Memory B cell (primary cell): Measurements from ENCODE around the gene HS1BP3.

Experiments used
- ATAC-seq: fragments of 150-1000 bp; cut with Tn5 transposase; 2 replicates; pipeline ENCODE4 v1.10.0; 2021; ENCODE audit warnings: low read depth, mild to moderate bottlenecking, moderate library complexity
- DNase-seq, 2 donors: peaks; one replicate each; pipeline ENCODE4 v3.0.0; 2022; ENCODE audit warnings: low spot score in 2 of 2
- H3K27ac Mint-ChIP-seq: one replicate; pipeline ENCODE4 v1.8.0; 2022; ENCODE audit warnings: mild to moderate bottlenecking, moderate library complexity, mixed read lengths
- H3K27me3 Mint-ChIP-seq: one replicate; pipeline ENCODE4 v1.8.0; 2022; ENCODE audit warnings: mixed read lengths
- H3K36me3 Mint-ChIP-seq: one replicate; pipeline ENCODE4 v1.8.0; 2022; ENCODE audit warnings: mild to moderate bottlenecking, mixed read lengths
- H3K4me1 Mint-ChIP-seq: one replicate; pipeline ENCODE4 v1.8.0; 2022; ENCODE audit warnings: mixed read lengths
- H3K4me3 Mint-ChIP-seq: one replicate; pipeline ENCODE4 v1.8.0; 2022; ENCODE audit warnings: mild to moderate bottlenecking, moderate library complexity, mixed read lengths
- H3K9me3 Mint-ChIP-seq: one replicate; pipeline ENCODE4 v1.8.0; 2022; ENCODE audit warnings: mixed read lengths

The HS1BP3 gene

DNA sequence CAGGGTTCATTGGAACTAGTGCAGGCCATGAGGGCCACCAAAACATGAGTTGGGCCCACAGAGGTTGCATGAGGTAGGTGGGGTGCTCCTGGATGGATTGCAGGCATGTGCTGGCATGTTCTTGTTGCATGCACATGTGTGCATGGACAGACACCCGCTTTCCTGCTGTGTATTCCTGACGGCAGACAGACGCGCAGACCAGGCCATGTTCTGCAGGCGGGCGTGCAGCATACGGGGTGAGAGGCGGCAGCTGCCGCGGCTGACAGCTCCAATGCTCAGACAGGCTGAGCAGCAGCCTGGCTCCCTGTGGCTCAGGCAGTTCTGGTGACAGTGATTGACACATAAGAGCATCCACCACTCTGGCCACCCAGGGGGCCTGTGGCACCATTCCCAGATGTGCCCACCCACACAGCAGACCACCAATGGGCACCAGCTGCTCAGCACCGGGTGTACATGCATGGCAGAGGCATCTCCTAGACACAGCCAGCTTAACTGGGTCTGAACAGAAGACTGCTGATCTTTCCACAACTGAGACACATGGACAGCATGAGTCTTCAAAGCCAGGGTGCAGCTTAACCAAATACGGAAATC lies 21.2 kb downstream of the HS1BP3 start:
- H3K4me3 Mint-ChIP-seq: no peak overlapping the region
- no peak overlapping the region for H3K27ac Mint-ChIP-seq
- no peaks in the 10 kb centered on the region for H3K27me3 Mint-ChIP-seq
- DNase-seq (no peak), ATAC-seq (no peak)
- H3K9me3 Mint-ChIP-seq: no peaks in the 10 kb centered on the region
- H3K4me1 Mint-ChIP-seq: peaks cover 5% of the 10 kb centered on the region
- peaks cover 8% of the 10 kb centered on the region for H3K36me3 Mint-ChIP-seq

DNA sequence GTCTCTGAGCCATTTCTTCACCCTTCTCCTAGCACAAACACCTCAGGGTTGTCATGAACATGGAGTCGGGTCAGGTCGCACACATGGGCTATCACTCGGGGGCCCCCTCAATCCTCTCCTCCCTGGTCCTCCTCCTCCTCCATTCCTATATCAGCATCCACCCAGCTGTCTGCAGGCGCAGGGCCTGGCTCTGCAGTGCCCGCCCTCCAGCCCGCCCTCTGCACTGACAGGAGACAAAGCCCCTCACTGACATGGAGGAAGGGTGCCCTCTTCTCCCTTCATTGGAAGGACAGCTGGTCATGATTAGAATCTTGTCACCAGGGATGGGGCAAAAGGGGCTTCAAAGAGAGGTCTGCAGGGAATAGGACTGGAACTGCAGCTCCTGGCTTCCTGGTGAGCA lies 21.7 kb downstream of the HS1BP3 start:
- Mint-ChIP-seq H3K4me1 (peaks cover 5% of the 10 kb centered on the region), H3K27me3 (no peaks in the 10 kb centered on the region), H3K4me3 (no peak overlapping the region), H3K27ac (no peak overlapping the region), H3K36me3 (peaks cover 12% of the 10 kb centered on the region), H3K9me3 (no peaks in the 10 kb centered on the region)
- DNase-seq: no peak
- no peak for ATAC-seq

DNA sequence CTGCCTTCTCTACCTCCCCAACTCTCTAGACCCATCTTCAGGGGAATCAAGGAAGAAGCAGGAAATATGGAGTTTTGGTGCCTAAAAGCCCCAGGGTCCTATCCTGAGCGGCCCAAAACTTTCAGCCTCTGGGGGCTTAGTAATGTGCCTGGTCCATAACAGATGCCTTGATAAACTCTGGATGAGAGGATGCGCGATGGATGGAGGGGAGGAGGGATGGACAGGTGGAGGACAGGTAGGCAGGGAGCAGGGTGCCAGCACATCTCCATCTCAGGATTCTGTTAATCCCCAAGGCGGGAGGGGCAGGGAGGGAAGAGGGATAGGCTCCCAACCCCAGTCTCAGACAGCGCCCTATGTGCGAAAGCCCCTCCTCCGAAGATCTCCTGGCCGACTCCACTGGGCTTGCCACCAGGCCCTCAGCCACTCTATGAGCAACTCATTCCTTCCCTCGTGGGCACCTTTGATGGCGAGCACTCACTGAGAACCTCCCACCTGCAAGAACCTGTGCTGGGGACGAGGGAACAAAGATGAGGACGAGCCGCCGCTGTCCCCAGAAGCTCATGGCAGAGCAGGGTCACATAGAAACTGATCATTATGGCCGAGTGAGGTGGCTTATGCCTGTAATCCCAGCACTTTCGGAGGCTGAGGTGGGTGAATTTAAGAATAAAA lies 23.1 kb downstream of the HS1BP3 start:
- H3K9me3 Mint-ChIP-seq: no peaks in the 10 kb centered on the region
- no peaks in the 10 kb centered on the region for H3K27me3 Mint-ChIP-seq
- peaks cover 16% of the 10 kb centered on the region for H3K36me3 Mint-ChIP-seq
- DNase-seq: no peak
- H3K4me3 Mint-ChIP-seq: no peak overlapping the region
- peaks cover 2% of the 10 kb centered on the region for H3K4me1 Mint-ChIP-seq
- H3K27ac Mint-ChIP-seq: no peak overlapping the region
- no peak for ATAC-seq

DNA sequence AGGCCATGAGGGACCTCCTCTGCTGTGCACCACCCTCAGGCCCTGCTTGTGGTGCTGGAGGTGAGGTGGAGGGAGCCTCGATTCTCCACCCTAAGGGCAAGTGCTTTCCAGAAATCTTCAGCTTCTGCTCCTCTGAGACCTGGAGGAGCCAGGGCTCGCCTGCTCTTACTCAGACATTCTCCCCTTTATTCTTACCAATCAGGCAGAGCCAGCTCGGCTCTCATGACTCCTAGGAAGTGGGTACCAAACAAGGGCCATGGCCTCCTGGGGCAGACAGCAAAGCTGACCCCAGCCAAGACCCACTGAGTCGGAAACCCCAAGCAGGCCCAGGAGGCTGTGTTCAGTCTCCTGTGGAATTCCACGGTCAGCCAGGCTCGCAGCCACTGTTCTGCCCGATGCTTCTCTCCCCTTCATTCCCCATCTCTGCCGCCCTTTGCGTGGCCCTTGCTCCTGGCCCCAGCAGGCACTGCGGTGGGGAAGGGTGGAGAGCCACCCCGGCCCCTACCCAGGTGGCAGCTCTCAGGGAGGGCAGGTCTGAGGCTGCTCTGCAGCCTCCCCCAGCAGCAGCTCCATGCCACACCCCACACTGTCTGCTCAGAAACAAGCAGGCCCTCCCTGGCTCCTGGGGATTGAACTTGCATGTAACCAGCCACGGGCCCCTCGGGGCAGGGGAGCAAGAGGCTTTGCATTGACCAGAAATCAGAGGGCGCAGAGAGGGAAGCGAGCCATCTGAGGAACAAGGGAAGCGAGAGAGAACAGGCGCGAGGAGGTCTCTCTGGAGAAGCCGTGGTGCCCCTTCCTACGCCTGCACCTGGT lies 24.0 kb downstream of the HS1BP3 start:
- no peak for ATAC-seq
- H3K4me1 Mint-ChIP-seq: peaks cover under 1% of the 10 kb centered on the region
- H3K27ac Mint-ChIP-seq: no peak overlapping the region
- no peaks in the 10 kb centered on the region for H3K9me3 Mint-ChIP-seq
- DNase-seq: no peak
- H3K27me3 Mint-ChIP-seq: no peaks in the 10 kb centered on the region
- H3K4me3 Mint-ChIP-seq: no peak overlapping the region
- peaks cover 19% of the 10 kb centered on the region for H3K36me3 Mint-ChIP-seq

DNA sequence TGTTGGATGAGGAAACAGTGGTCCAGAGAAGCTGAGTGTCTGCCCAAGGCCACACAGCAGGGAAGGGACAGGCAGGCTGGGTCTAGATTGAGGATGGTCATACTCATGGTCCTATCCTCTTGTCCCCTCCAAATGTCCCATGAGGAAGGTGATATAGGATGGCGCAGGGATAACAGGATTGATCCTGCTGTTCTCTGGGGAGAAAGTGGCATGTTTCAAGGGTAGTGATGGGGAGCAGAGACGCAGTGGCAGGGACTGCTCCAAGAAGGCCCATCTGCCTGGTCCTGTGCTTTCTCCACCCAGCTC lies 24.6 kb downstream of the HS1BP3 start:
- H3K4me1 Mint-ChIP-seq: no peaks in the 10 kb centered on the region
- H3K4me3 Mint-ChIP-seq: no peak overlapping the region
- H3K9me3 Mint-ChIP-seq: no peaks in the 10 kb centered on the region
- H3K27me3 Mint-ChIP-seq: no peaks in the 10 kb centered on the region
- peaks cover 19% of the 10 kb centered on the region for H3K36me3 Mint-ChIP-seq
- no peak overlapping the region for H3K27ac Mint-ChIP-seq
- DNase-seq (no peak), ATAC-seq (no peak)

DNA sequence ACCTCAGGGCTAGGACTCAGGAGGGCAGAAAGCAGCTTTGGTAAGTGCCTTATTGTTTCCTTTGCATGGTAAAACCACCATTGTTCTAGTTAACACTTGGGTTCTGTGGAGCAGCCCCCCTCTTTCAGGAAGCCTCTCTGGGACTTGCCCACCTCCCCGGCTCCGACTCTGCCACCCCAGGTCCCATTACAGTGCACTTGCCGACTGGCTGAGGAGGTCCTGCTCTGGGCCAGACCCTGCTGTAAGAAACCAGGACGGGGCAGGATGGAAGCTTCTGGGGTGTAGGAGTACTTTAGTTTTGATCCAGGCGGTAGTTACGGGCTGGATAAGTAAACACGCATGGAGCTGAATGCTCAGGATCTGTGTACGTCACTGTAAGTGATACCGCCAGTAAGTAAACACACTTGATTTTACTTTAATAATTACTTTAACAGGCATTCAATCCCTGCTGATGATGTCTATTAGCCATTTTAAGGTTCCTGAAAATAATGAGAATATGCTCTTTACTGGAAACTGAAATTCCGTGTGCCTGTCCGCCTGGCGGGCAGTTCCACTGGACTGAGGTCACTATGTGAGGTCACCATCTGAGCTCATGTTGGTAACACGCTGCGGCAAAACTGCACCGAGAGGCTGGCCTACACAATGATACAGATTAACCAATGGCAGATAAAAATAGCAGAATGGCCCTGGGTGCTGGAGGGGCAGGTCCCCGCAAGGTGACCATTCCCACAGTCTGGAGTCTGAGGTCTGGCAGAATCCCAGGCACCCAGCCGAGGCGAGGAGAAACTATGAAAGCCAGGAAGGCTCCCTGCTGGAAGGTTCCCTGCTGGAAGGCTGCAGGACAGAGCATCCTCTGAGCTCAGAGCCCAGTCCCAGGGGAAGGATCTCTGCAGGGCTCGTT lies 25.2 kb downstream of the HS1BP3 start:
- ATAC-seq: no peak
- no peaks in the 10 kb centered on the region for H3K9me3 Mint-ChIP-seq

DNA sequence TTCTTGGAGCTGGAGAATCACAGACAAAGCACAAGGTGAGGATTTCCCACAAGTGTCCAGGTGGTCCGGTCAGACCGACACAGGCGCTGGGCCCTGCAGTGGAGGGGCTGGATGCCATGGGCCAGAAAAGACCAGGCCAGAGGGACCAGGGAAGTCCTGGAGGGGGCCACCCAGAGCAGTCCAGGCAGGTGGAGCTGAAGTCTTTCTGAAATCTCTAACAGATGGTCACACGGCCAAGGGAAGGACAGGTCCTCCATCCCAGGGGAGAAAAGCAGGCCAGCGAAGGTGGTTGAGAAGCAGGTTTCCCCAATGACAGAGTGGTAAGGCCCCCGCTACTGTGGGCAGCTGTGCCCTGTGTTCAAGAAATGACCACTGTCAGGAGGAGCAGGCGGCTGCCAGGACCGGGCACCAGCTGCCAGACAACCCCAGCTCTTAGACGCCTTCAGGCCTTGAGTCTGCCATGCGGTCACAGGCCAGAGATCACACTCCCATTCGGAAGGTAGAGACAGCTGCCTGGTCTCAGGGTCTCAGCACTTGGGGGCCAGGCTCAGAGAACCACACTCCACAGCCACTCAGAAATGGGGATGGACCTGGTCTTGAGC lies 25.9 kb downstream of the HS1BP3 start:
- no peaks in the 10 kb centered on the region for H3K4me1 Mint-ChIP-seq
- H3K4me3 Mint-ChIP-seq: no peak overlapping the region
- ATAC-seq (no peak), DNase-seq (no peak)
- no peaks in the 10 kb centered on the region for H3K27me3 Mint-ChIP-seq
- H3K9me3 Mint-ChIP-seq: no peaks in the 10 kb centered on the region
- peaks cover 26% of the 10 kb centered on the region for H3K36me3 Mint-ChIP-seq
- no peak overlapping the region for H3K27ac Mint-ChIP-seq

More for the DNA sequence above, 25.2 kb downstream of the HS1BP3 start:
- H3K27me3 Mint-ChIP-seq: no peaks in the 10 kb centered on the region
- H3K4me3 Mint-ChIP-seq: no peak overlapping the region
- peaks cover 21% of the 10 kb centered on the region for H3K36me3 Mint-ChIP-seq
- H3K4me1 Mint-ChIP-seq: no peaks in the 10 kb centered on the region
- no peak for DNase-seq
- H3K27ac Mint-ChIP-seq: no peak overlapping the region

DNA sequence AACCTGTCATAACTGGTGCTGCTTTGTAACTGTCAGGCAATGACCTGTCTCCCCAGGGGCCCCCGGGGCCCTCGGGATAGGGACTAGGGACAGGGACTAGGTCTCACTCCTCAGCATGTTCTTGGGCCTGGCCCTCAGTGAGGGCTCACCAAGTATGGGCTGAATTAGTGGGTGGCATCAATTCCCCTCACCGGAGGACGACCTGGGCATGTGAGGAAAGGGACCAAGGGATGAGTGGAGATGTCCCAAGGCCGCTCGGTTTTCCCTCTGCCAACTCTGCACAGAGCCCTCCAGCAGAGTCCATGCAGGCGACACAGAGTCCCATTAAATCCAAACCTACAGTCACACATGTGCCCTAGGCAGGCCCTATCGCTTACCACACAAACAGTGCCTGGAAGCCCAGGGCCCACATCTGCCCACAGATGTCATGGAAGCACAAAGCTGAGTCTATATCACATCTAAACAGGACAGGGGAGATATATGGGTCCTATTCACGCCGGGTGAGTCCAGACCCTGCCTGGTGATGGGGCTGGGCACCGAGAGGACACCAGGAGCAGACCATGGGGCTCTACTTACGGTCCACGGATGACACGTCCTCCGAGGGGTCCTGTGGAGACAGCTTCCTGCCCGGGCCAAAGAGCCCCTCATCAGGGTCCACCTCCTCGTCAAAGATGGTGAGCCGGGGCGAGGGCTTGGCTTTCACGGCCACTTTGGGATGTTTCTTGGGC lies 26.6 kb downstream of the HS1BP3 start:
- DNase-seq (no peak), ATAC-seq (no peak)
- Mint-ChIP-seq H3K4me1 (no peaks in the 10 kb centered on the region), H3K4me3 (no peak overlapping the region), H3K27me3 (no peaks in the 10 kb centered on the region), H3K27ac (no peak overlapping the region), H3K36me3 (peaks cover 29% of the 10 kb centered on the region), H3K9me3 (no peaks in the 10 kb centered on the region)

DNA sequence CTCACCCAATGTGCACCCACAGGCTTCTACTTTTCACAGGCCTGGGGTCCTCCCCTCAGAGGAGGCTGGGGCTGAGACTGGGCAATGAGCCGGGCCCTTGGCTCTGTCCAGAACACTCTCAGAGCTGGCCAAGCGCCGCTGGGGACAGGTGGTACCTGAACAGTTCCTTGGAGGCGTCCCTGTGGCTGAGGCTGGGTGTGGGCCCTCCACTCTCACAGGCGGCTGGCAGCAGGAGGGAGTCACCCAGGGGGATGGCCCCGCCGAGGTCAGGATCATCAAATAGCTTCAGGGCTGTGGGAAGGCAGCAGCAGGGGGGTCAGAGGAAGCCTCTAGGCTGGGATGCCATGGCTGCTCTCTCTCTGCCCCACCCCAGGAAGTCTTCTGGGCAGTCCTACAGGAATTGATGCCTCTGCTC lies 27.1 kb downstream of the HS1BP3 start:
- Mint-ChIP-seq H3K4me1 (no peaks in the 10 kb centered on the region), H3K9me3 (no peaks in the 10 kb centered on the region), H3K36me3 (peaks cover 28% of the 10 kb centered on the region), H3K27ac (no peak overlapping the region), H3K4me3 (no peak overlapping the region), H3K27me3 (no peaks in the 10 kb centered on the region)
- no peak for ATAC-seq
- no peak for DNase-seq

DNA sequence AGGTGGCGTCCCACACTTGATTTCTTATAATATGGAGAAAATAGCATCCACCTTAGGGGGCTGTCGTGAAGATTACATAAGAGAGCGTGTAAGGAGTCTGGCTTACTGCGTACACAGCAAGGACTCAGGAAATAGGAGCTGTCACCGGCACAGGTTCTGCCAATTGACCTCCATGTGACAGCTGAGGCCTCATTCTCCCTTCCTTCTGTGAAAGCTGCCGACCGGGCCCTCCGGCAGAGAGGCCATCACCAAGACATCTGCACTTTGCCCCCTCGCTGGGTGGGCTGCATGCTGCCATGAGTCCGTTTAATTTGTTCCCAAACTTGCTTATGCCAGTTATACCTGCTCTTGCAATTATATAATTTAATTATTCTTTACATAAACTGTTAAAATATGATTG lies 27.7 kb downstream of the HS1BP3 start:
- H3K36me3 Mint-ChIP-seq: peaks cover 25% of the 10 kb centered on the region
- no peaks in the 10 kb centered on the region for H3K4me1 Mint-ChIP-seq
- no peak for DNase-seq

DNA sequence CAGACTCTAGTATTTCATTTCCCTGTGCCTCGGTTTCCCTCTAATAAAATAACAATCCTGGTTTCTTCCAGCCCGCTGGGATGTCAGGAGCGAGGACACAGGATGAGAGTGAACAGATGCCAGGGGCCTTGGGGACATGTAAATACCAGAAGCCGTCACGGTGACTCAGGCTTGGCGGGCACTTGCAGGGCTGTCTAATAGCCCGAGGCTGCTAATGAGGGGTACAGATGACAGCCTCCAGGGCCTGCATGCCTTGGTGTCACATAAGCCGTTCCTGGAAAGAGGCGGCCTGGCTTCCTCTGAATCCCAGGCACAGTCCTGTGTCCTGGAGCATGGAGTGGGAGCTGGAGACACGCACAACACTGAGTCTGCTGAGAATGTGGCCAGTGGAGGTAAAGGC lies 28.2 kb downstream of the HS1BP3 start:
- H3K27me3 Mint-ChIP-seq: no peaks in the 10 kb centered on the region
- H3K4me3 Mint-ChIP-seq: no peak overlapping the region
- ATAC-seq (no peak), DNase-seq (no peak)
- H3K27ac Mint-ChIP-seq: no peak overlapping the region
- H3K4me1 Mint-ChIP-seq: no peaks in the 10 kb centered on the region
- H3K36me3 Mint-ChIP-seq: peaks cover 23% of the 10 kb centered on the region
- no peaks in the 10 kb centered on the region for H3K9me3 Mint-ChIP-seq

More for the DNA sequence above, 27.7 kb downstream of the HS1BP3 start:
- no peaks in the 10 kb centered on the region for H3K9me3 Mint-ChIP-seq
- H3K4me3 Mint-ChIP-seq: no peak overlapping the region
- H3K27ac Mint-ChIP-seq: no peak overlapping the region
- ATAC-seq: no peak
- no peaks in the 10 kb centered on the region for H3K27me3 Mint-ChIP-seq

DNA sequence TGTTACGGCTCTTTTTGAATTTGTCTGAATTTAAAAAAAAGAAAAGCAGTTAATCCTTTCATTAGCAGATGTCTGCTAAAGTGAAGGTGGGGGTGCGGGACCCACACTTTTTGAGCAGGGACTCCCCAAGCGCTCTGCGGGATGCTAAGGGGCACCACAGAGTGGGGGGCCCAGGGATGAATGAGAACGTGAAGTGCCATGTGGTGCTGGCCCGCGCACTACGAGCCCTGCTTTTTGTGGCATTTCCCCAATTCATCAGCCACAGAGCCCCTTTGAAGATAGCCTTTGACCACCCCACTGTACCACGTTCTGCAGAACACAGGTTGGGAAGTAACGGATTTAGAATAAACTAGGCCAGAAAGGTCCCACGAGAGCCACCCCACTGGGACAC lies 28.6 kb downstream of the HS1BP3 start:
- no peak overlapping the region for H3K4me3 Mint-ChIP-seq
- ATAC-seq (no peak), DNase-seq (no peak)

More for the DNA sequence above, 28.6 kb downstream of the HS1BP3 start:
- no peaks in the 10 kb centered on the region for H3K4me1 Mint-ChIP-seq
- no peaks in the 10 kb centered on the region for H3K27me3 Mint-ChIP-seq
- H3K36me3 Mint-ChIP-seq: peaks cover 23% of the 10 kb centered on the region
- H3K9me3 Mint-ChIP-seq: no peaks in the 10 kb centered on the region
- no peak overlapping the region for H3K27ac Mint-ChIP-seq
